OCI-LY7 (cell line): Measurements from ENCODE around the gene FOXI1.

Experiments
- CTCF ChIP-seq: fragments of 200-600 bp; sonication (generic); conservative IDR thresholded peaks from 2 replicates; pipeline ENCODE4 v1.5.1; 2014; ENCODE audit warnings: mild to moderate bottlenecking, antibody characterized with exemption, low read length, moderate library complexity, mixed read lengths
- EZH2phosphoT487 ChIP-seq: fragments of 200-600 bp; sonication (generic); IDR thresholded peaks from 2 replicates; pipeline ENCODE4 v1.6.1; 2018; ENCODE audit warnings: low read depth, borderline replicate concordance, mild to moderate bottlenecking, mixed run types, antibody characterized with exemption, low read length, moderate library complexity, mixed read lengths

DNA sequence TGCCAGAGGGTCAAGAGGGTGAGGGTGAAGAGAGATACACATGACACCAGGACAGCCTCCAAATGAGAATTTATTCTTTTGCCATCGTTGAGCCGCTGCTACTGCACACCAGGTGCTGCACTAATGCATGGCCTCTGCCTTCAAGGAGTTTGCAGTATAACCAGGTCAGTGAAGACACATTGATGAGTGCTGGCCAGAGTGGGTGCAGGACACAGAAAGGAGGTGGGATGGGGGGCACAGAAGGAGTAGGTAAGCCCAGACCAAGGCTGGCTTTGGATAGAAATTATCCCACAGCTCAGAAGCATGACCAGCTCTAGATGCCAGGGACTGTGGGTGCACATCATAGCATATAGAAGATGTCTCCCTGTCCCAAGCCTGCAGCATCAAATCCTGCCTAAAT, 38.0 kb downstream of the FOXI1 start:
- TF ChIP-seq CTCF: no peak
- no peak for TF ChIP-seq EZH2phosphoT487
